ENCODE data around the gene SOX15. TPM values are rescaled to one million over a fixed set of nuclear protein-coding genes. Genes with fewer than 3 reads are reported as not detected.
A peak's percentile ranks its signal among the peaks of the same experiment; 100 is the strongest.
"Not testable (repeated sequence)": the region's sequence is repeated elsewhere in the genome, so short reads cannot be mapped to it uniquely, and the experiment has no call there.

The SOX15 gene
- polyA plus RNA-seq, 4 donors = 3.3 to 4.3 (median 4.0) TPM

GRCh38 chr17:7611635-7612293 is 21.9 kb upstream of the SOX15 start:
- no peak for DNase-seq (ENCODE audit: low read depth in 4 of 4, low spot score in 3 of 4)

GRCh38 chr17:7610641-7611040 is 20.7 kb upstream of the SOX15 start:
- no peak for DNase-seq (ENCODE audit: low read depth in 4 of 4, low spot score in 3 of 4)

DNA sequence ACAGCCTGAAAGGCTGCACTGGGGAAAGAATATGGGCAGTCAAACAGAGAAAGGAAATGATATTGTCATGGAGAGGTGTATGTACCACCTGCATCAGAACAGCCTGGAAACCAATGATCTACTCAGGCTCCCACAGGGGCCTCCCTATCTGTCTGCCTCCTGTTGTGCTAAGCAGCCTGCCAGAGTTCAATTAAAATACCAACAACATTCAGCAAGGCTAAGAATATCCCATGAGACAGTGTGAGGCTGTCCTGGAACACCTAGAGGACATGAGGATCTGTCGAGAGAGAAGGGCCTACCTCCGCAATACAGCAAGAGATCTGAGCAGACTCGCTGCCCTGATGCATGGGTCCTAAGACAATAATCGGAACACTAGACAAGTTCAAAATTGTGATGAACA is 16.4 kb upstream of the SOX15 start:
- no peak for DNase-seq (ENCODE audit: low read depth in 4 of 4, low spot score in 3 of 4)

DNA sequence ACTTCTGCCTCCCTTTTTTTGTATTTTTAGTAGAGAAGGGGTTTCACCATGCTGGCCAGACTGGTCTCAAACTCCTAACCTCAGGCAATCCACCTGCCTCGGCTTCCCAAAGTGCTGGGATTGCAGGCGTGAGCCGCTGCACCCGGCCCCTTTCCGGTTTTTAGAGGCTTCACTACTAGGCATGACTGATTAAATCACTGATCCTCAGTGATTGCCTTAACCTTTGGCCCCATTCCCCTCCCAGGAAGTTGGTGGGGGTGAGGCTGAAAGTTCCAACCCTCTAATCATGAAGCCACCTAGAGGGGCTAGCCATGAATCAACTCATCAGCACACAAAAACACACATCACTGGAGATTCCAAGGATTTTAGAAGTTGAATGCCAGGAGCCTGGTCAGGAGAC is 7.7 kb upstream of the SOX15 start:
- DNase-seq (ENCODE audit: low read depth in 4 of 4, low spot score in 3 of 4) = not testable (repeated sequence)

GRCh38 chr17:7593296-7593695 is 3.4 kb upstream of the SOX15 start:
- DNase-seq (ENCODE audit: low read depth in 4 of 4, low spot score in 3 of 4) = no peak

DNA sequence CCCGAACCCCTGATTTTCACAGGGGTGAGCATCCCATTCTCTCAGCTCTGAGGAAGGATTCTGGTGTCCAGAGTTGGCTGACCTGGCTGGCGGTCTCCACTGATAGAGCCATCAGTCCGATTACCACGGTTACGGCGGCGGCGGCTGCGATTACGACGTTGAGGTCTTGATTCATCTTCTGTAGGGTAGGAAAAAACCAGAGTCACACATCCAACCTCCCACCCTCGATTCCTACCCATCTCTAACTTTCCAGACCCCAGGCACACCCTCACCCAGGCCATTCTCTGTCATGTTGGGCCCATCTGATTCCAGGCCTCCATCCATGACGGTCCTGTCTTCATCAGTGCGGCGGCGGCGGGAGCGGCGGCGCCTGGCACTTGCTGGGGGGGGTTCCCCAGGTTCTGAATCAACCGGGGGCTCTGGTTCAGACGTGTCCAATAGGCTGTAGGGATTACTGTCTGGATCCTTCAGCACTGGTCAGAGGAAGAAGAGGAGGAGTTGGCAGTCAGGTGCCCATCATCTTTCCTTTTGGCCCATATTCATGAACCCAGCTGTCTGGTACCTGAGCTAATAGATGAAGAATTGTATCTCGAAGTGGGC is 2.6 kb upstream of the SOX15 start:
- no peak for DNase-seq (ENCODE audit: low read depth in 4 of 4, low spot score in 3 of 4)

- no peak for DNase-seq (ENCODE audit: low read depth in 4 of 4, low spot score in 3 of 4)
Observed at GRCh38 chr17:7591596-7591995, 1.7 kb upstream of the SOX15 start.

GRCh38 chr17:7590743-7591142 is 849 bp upstream of the SOX15 start:
- DNase-seq (ENCODE audit: low read depth in 4 of 4, low spot score in 3 of 4) = no peak

- DNase-seq (ENCODE audit: low read depth in 4 of 4, low spot score in 3 of 4) = peak; percentile 66 to 83 (median 77)
Observed at GRCh38 chr17:7589204-7589868, 558 bp downstream of the SOX15 start.

- no peak for DNase-seq (ENCODE audit: low read depth in 4 of 4, low spot score in 3 of 4)
Observed at GRCh38 chr17:7588553-7589203, 1.2 kb downstream of the SOX15 start.

GRCh38 chr17:7587420-7588151 is 2.3 kb downstream of the SOX15 start:
- no peak for DNase-seq (ENCODE audit: low read depth in 4 of 4, low spot score in 3 of 4)

DNA sequence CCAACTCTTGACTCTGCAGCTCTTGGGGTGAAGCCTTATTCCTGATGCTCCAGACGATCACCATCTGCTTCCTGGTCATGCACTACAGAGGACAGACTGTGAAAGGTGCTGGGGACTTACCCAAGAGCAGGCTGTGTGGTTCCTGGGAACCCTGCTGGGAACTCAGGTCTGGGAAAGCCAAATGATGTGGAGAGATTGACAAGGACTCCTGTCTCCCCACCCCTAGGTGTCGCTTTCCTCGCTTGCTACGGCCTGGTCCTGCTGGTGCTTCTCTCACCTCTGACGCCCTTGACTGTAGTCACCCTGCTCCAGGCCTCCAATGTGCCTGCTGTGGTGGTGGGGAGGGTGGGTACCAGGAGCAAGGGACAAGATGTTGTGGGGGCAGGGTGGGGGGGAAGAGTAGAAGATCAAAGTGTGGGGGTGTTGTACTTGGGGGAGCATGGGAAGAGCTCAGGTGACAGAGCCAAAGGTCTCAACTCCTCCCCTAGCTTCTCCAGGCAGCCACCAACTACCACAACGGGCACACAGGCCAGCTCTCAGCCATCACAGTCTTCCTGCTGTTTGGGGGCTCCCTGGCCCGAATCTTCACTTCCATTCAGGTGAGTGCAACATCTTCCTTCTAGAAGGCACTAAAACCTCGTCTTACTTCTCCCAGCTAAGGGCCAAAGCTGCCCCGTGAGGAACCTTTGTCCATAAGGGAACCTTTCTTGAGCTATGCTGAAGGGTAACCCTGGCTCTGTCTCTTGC is 3.0 kb downstream of the SOX15 start:
- no peak for DNase-seq (ENCODE audit: low read depth in 4 of 4, low spot score in 3 of 4)

GRCh38 chr17:7583253-7584109 is 6.4 kb downstream of the SOX15 start, which contains the start of gene MPDU1:
MPDU1 (plus strand) TSS chr17:7583852; CDS start chr17:7583863, 11 bp downstream.
- DNase-seq (ENCODE audit: low read depth in 4 of 4, low spot score in 3 of 4) = peak; percentile 92 to 98 (median 96)

DNA sequence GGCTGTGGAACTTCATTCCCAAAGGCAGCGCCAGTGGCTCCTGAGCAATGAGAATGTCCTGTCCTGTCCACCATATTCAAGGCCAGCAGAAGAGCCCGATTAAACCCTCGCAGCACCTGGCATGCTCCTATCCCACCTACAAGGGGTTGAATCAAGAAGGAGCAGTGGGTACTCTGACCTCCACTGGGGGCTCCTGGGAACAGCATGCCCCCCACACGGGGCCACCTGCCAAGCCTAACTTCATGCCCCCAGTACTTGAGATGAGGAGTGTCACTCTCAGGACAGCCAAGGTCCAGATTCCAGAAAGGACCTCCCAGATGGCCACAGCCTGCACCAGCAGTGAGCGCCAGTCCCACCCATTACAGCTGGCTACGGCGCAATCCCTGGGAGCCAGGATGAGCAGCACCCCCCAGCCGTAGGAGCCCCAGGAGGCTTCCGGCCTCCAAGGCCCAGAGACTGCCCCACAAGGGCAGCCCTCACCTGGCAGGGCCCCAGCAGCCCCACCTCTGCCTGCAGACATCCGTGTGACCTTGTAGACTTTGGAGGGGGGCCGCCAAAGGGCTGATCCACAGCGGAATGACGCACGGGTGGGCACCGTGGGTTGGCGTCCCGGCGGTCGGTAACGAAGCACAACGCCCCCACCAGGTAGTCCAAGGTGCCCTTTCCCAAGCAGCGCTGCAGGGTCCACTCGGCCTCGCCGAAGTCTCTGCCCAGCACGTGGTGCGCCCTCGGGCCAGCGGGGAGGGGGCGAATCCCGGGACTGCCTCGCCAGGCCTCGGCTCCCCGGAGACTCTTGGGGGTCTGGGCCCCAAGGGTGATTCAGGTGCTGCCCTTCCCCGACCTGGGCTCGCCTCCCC is 7.3 kb downstream of the SOX15 start:
- no peak for DNase-seq (ENCODE audit: low read depth in 4 of 4, low spot score in 3 of 4)

- no peak for DNase-seq (ENCODE audit: low read depth in 4 of 4, low spot score in 3 of 4)
Observed at GRCh38 chr17:7580604-7581575, 9.0 kb downstream of the SOX15 start.

GRCh38 chr17:7579834-7580603 is 9.9 kb downstream of the SOX15 start:
- no peak for DNase-seq (ENCODE audit: low read depth in 4 of 4, low spot score in 3 of 4)

Data from right renal pelvis (tissue), 4 donors.